ENCODE results near the gene KIRREL3. TPM values are rescaled to one million over a fixed set of nuclear protein-coding genes. Genes with fewer than 3 reads are reported as not detected.

Gene KIRREL3
- total RNA-seq, 1 donor from 2014 or later: 0.24 TPM

DNA sequence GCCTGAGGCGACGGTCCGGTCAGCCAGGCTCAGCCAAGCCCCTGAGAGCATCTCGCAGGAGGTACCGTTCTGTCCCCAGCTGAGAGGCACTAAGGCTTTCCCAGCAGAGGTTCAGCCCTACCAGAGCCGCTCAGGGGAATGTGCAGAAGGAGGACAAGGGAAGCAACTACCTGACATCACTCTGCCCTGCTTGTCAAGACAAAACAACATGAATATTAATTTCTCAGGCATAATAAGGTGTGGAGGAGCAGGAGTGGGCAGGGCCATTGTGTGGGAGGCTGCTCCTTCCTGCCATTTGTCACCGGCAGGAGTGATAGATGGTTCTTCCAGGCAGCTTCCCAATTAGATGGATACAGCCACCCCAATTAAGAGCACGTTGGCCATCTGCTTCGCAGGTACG, 181.4 kb downstream of the KIRREL3 start:
- no peak for ATAC-seq
- intact Hi-C loops (cut with DNase I): no loop called here
- no peak for DNase-seq (ENCODE audit: missing footprints)

DNA sequence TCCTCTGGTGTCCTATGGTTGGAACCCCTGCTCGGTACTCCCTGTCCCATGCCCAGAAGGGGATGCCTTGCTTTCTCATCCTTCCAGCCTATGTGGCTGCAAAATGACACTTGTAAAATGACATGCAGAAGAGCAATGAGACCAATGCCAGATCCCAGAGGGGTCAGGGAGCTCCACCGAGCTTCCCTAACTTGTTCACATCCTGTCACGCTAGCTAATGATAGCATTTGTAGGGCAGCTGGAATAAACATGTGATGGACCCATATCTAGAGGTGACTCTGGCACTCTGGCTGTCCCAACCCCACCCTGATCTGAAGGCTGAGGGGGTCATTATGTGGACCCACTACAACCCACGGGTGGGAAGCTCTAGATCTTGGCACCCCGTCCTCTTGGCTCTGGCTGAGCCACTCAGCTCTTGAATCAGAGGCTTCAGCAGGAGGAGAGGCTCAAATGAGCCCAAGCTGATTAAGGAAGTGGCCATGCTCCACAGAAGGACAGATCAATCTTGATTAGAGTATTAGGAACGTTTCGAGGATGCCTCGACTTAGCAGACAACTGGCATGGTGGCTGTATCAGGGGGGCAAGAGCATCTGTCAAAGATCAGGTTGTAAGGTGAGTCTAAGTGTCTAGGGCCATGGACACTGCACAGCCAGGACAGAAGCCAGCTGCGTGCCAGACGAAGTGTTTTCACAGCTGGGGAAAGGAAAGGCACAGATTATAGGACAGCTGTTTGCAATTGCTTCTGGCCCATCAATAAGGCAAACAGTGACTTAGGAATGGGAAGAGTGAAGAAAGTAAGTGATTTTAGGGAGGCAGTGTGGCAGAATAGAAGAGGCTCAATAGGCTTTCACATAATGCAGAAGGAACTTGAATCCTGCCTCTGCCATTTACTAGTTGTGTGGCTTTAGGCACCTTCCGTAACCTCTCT, 182.8 kb downstream of the KIRREL3 start:
- DNase-seq (ENCODE audit: missing footprints): no peak
- intact Hi-C loops (cut with DNase I): no loop called here
- no peak for ATAC-seq

DNA sequence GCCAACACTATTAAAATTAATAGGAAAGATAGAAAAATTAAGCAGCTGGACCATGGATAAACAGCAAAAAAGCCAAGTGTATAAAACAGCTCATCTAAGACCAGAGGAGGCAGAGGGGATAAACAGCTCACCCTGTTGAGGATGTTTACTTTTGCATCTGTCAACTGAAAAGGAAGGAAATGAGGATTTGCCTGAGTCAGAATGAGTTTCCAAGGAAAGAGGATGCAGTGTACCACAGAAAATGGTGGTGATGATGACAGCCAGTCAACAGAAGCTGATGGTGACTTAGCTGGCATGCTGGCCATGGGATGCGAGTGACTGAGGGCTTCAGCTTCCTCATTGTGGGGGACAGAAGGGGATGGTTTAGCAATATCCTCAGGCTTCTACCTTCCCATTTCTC, 183.5 kb downstream of the KIRREL3 start:
- intact Hi-C loops (cut with DNase I): no loop called here
- DNase-seq (ENCODE audit: missing footprints) (no peak), ATAC-seq (no peak)

DNA sequence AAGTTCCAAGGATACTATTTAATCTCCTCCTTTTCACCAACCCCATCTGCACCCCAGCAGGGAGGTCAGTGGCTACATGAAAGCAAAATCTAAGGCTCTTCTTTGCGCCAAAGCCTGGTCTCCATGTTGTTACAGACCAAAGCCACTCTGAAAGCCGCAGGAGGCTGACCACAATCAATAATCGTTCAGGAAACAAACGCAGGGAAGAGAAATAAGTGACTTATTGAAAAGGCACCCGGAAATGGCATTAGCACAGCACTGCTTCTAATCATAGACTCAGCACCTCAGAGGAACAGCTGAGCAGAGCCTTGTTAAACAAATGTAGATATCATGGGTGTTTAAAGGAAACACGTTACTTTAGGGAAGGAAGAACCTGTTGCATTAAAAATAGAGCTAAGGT, 183.9 kb downstream of the KIRREL3 start:
- DNase-seq (ENCODE audit: missing footprints): no peak
- intact Hi-C loops (cut with DNase I): no loop called here
- no peak for ATAC-seq

DNA sequence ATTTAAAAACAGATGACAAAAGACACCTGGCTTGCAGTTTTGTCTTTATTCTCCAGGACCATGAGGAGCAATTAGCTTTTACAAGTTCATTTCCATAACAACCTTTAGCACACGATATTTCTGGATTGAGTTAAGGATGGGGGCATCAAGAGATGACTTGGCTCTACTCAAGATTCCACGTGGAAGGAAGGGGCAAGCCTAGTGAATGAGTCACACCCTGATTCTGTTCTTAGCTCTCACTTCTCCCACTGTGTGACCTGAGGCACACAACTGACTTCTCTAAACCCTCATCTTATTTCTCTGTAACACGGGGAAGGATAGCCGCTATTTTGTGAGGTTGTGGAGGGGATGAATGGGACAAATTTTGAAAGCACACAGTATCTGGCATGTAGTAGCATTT, 185.5 kb downstream of the KIRREL3 start:
- DNase-seq (ENCODE audit: missing footprints): no peak
- no peak for ATAC-seq
- intact Hi-C loops (cut with DNase I): no loop called here

DNA sequence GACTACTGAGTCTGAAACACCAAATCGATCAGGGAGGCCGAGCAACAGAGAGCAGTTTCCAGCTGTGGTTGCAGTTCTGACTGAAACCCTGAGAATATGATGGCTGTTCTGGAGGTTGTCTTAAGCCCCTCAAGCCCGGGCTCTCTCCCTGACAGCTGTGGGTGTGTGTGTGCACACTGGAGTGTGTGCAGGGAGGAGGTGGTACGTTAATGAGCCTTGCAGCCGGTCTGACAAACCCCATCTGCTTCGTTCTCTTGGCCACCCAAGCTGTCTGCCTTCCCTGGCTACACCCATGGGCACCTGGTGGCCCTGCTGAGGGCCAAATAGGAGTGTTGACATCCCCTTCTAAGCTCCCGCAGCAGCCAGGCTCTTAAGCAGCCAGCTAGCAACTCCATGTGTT, 189.8 kb downstream of the KIRREL3 start:
- no peak for ATAC-seq
- DNase-seq (ENCODE audit: missing footprints): no peak
- intact Hi-C loops (cut with DNase I): no loop called here

DNA sequence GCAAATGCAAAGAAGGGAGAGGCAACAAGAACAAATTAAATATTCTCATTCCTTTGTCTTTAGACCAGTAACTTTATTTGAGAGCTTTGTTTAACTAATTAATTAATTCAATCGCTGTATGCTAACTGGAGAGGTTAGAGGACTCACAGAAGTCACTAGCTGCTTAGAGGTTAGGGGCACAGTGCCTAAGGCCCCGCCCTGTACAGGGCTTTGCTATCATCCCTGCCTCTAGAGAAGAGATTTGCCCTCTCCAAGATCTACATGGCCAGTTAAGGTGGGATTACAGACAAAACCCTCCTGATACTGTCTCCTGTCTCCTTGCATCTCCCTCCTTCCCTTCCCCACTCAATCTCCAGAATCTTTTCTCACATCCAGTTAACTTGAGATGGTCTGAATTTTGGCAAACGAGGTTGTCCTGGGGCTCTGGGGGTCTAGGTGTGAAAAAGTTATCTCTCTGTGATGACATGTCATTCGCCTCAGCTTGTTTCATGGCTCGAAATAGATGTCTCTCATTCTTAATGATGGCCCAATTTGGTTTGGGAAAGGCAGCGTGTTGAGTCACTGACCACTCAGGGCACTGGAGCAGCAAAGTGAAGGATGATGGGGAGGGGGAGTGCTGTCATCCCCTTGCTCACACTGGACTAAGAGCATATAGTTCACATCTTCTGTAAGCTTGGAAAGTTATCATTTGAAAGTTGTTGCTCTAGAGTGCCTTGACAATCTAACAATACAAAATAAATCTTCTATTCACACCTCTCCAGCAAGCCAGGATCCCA, 190.9 kb downstream of the KIRREL3 start:
- ATAC-seq: no peak
- DNase-seq (ENCODE audit: missing footprints): no peak
- intact Hi-C loops (cut with DNase I): no loop called here

DNA sequence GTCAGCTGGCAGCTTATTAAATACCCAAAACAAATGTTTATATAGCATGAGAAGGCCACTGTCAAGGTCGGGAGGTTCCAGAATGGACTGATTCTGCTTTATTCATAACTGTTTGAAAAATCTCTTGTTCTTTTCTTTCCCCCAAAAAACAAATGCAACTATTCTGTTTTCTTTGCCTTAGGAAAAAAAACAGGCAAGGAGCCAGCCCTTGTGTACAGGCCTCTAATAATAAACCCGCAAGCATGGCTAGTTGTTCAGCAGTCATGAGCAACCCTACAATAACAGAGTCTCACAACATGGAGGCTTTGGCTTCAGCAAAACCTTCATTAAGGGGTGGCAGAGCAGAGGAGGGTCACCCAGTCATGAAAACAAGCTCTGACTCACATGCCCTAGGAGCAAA, 191.7 kb downstream of the KIRREL3 start:
- ATAC-seq (no peak), DNase-seq (ENCODE audit: missing footprints) (no peak)
- intact Hi-C loops (cut with DNase I): no loop called here

DNA sequence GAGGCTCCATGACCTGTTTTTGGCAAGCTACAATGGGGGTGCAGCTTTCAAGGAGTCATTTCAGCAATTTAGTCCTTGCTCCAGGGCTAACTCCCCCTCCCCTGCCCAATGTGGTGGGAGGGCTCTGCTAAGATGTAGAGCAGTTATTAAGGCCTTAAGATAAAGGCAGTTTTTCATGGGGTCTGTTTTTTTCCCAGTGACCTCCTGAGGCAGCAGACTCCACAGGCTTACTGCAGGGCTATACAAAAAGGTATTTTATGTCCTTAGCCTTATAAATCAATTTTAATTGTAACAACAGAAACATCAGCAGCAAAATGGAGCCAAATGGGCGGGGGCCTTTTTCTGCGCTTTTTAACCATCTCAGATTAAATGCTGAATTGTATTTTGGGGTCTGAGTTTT, 192.3 kb downstream of the KIRREL3 start:
- DNase-seq (ENCODE audit: missing footprints): no peak
- ATAC-seq: no peak
- intact Hi-C loops (cut with DNase I): no loop called here

DNA sequence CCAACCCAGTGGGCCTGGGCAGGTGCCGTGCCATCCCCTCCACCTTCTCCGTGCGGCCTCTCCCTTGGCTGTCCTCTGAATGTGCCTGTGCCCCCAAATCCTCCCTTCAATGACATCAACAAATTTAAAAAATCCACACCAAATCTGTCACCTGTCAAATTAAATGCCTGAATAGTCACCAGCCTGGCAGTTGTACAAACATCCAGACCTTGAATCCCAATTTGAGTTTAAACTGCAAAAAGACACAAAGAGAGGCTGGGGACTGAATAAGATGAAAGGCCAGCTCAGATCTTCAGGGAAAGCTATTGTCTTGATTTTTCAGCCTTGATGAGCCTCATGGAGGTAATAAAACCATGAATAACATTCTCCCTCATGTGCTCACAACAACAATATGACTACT, 194.7 kb downstream of the KIRREL3 start:
- DNase-seq (ENCODE audit: missing footprints) (no peak), ATAC-seq (no peak)
- intact Hi-C loops (cut with DNase I): no loop called here

DNA sequence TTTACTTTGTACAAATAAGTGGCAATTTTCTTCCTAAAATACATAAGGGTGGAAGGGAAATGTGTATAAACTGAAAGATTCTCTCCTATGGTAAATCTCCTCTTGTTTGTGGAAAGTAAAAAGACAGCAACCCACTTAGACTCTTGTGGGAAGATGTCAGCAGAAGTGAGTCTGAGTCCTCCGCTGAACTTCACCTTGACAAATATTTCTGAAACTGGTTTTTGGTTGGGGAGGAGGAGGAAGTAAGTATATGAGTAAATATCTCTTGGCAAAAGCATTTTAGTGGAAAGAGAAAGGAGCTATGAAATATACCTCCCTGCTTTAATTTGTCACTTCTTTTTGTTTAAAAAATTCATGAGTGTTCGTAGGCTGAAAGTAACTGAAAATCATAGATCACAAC, 196.2 kb downstream of the KIRREL3 start:
- DNase-seq (ENCODE audit: missing footprints) (no peak), ATAC-seq (no peak)
- intact Hi-C loops (cut with DNase I): no loop called here

DNA sequence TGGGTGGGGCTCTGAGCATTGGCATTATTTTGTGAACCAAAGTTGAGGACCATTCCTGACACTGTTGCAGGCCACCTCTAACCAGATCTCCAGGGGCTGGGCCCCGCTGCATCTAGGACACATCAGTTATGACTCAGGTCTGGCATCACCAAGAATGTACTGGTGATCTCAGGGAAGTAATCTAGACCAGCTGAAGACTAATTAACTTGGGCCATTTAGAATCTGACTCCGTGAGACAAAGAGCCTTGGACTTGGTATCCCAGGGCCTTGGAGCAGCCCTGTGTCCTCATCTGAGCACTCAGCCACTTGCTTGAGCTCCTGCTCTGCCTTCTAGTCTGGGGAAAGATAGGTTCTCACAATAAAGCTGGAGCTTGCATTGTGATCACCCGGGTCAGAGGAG, 200.6 kb downstream of the KIRREL3 start:
- no peak for ATAC-seq
- DNase-seq (ENCODE audit: missing footprints): no peak
- intact Hi-C loops (cut with DNase I): no loop called here

DNA sequence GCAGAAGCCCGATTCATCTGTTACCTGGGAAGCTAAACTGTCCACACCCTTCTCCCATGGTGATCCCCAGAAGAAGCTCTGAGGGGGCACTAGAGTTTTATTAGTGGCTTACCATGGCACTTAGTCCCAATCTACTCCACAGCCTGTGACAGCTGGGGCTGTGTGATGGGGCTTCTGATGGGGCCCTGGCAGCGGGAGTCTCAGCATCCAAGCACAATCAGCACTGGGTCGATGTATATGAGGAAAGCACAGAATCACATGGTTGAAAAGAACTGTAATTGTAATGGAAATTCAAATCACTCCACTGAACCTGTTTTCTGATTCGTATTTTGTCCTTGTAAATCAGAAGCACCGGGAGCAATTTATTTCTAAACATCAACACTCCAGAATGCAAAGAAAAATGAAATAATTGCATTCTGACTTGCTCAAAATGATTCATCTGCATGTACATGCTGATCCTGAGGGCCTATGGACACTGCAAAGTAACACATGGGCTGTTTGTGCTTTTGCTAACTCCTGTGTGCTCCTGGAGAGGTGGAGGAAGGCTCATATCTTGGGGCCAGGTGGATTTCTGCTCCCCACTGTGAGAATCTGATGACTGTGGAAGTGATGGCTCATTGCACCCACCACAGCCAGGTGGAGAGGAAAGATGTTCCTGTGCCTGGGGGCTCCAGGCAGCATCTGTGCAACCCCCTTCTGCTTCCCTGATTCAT, 203.0 kb downstream of the KIRREL3 start:
- intact Hi-C loops (cut with DNase I): no loop called here
- DNase-seq (ENCODE audit: missing footprints): no peak
- ATAC-seq: no peak

DNA sequence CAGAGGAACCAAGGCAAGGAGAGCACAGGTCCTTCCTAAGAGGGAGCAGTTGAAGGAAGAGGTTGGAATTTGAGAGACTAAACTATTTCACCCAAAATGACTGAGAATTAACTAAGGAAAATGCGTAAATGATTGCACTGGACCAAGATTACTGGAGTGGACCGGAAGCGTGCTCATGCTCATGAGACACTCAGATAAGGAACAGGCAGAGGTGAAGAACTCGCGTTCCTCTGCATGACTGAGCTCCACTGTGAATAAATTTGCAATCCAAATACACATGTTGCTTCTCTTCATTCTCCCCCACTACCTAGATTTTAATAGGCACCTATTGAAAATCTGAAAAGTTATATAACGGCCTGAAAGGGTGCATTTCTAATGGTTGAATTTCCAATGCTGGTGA, 207.0 kb downstream of the KIRREL3 start:
- DNase-seq (ENCODE audit: missing footprints): no peak
- intact Hi-C loops (cut with DNase I): no loop called here
- no peak for ATAC-seq

DNA sequence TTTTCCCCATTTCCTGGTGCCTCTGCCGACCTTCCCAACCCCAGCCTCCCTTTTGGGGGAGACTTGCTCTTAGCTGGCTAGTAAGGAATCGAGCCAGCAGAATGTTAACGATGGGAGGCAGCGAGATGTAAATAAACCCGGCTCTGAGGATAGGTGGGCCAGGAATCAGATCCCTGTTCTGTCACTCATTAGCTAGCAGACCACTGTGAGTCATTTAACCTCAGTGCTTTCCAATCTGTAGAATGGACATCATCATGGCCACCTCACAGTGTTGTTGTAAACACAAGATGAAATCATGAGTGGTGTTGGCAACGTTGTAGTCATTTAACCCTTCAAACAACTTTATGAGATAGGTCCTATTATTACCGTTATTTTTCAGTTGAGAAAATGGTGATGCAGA, 208.6 kb downstream of the KIRREL3 start:
- ATAC-seq: no peak
- intact Hi-C loops (cut with DNase I): no loop called here
- DNase-seq (ENCODE audit: missing footprints): no peak

DNA sequence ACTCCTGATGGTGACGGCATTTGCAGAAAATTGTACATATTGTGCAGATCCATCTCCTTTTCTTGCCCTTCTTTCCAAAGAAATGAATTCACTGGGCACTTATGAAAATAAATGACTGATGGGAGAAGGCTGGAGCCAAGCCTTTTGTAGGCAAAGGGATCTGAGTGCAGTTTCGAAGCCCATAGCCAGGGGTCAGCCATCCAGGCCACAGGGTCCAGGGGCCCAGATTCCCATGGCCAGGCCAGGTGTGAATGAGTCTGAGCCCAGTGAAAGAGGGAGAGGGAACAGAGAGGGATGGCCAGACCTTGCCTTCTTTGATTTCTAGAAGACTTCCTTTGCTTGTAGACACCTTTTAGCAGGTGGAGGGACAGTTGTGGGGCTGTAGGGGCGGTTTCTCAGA, 209.1 kb downstream of the KIRREL3 start:
- intact Hi-C loops (cut with DNase I): no loop called here
- DNase-seq (ENCODE audit: missing footprints) (no peak), ATAC-seq (no peak)

DNA sequence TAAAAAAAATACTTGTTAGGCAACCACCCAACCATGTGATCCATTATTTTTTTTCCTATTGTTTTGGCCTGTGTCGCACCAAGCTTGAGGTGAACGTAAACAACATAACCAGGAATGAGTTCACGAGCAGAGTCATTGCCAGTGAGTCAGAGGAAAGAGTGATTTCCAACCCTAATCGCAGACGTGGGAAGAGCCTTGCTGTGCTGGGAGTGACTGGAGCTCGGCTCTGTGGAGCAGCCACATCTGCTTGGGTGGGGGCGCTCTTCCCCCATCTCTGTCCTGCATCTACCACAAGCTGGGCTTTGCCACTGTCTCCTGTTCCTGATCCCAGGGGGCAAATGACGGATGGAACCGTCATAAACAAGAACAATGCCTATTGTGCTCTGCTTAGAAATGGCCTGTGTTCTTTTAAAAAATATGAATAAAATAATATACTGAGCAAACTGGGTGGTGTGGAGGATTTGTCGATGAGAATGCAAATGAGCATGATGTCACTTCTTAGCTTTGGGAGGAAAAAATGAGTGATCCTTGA, 210.0 kb downstream of the KIRREL3 start:
- no peak for DNase-seq (ENCODE audit: missing footprints)
- ATAC-seq: no peak
- intact Hi-C loops (cut with DNase I): no loop called here

DNA sequence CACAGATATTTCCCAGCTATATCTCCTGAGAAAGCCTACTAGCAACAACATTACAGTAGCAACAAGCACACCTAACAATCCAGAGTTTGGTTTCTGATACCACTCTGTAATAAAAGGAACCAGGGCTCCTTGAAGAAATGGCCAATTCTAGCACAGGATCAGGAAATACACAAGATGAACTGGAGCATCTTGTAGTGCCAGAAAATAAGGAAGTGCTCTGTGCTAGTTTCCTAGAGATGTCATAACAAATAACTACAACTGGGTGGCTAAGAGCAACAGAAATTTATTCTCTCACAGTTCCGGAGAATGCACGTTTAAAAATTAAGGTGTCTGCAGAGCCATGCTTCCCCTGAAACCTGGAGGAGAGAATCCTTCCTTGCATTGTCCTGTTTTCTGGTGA, 217.8 kb downstream of the KIRREL3 start:
- no peak for DNase-seq (ENCODE audit: missing footprints)
- intact Hi-C loops (cut with DNase I): no loop called here
- no peak for ATAC-seq

DNA sequence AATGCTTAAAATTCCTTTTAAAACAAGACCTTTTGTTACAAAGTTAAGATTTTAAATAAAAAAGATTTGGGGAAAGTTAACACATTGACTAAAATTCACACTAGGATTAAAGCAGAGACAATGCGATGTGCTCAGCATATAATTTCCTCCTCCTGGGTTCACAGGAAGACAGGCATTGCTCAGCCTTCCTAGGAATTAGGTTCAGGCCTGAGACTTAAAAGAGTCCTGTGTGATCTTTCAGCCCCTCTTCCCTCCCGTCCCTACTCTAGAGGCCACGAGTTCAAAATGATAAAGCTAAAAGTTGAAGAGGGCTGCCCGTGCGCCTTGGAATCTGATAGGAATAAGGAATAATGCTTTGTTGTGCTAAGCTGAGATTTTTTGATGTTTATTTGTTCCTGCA, 218.6 kb downstream of the KIRREL3 start:
- intact Hi-C loops (cut with DNase I): no loop called here

More for the DNA sequence above, 218.6 kb downstream of the KIRREL3 start:
- ATAC-seq: no peak
- no peak for DNase-seq (ENCODE audit: missing footprints)
